ENCODE data around the gene WWC2.

DNA sequence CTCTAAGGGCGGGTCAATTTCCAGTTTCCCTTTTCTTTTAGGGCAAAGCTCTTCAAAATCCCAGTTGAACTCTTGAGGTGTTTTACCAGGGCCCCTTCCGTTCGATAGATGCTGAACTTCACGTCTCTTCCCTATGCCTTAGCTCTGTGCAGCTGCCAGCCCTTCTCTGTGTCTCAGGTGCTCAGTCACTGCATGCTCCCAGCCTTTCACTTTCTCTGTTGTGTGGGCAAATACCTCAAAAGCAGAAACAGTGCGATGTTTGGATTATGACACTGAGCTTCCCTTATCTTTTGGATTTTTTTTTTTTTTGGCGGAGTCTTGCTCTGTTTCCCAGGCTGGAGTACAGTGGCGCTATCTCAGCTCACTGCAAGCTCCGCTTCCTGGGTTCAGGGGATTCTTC, 112.5 kb downstream of the WWC2 start:
- TF ChIP-seq, protein P1, sequence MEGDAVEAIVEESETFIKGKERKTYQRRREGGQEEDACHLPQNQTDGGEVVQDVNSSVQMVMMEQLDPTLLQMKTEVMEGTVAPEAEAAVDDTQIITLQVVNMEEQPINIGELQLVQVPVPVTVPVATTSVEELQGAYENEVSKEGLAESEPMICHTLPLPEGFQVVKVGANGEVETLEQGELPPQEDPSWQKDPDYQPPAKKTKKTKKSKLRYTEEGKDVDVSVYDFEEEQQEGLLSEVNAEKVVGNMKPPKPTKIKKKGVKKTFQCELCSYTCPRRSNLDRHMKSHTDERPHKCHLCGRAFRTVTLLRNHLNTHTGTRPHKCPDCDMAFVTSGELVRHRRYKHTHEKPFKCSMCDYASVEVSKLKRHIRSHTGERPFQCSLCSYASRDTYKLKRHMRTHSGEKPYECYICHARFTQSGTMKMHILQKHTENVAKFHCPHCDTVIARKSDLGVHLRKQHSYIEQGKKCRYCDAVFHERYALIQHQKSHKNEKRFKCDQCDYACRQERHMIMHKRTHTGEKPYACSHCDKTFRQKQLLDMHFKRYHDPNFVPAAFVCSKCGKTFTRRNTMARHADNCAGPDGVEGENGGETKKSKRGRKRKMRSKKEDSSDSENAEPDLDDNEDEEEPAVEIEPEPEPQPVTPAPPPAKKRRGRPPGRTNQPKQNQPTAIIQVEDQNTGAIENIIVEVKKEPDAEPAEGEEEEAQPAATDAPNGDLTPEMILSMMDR (IDR thresholded peaks at IDR 0.05; ENCODE audit: low read depth, low read length) = no peak
- no peak for TF ChIP-seq MAX (IDR thresholded peaks at IDR 0.05; ENCODE audit: low read depth, low read length)

Data from NB4 (cell line).